Measurements from ENCODE around the gene CCDC192. TPM values are rescaled to one million over a fixed set of nuclear protein-coding genes. Genes with fewer than 3 reads are reported as not detected.

CCDC192 gene
- total and polyA plus RNA-seq, 2 of the 4 experiments (the other 2 are of a cell fraction): not detected

DNA sequence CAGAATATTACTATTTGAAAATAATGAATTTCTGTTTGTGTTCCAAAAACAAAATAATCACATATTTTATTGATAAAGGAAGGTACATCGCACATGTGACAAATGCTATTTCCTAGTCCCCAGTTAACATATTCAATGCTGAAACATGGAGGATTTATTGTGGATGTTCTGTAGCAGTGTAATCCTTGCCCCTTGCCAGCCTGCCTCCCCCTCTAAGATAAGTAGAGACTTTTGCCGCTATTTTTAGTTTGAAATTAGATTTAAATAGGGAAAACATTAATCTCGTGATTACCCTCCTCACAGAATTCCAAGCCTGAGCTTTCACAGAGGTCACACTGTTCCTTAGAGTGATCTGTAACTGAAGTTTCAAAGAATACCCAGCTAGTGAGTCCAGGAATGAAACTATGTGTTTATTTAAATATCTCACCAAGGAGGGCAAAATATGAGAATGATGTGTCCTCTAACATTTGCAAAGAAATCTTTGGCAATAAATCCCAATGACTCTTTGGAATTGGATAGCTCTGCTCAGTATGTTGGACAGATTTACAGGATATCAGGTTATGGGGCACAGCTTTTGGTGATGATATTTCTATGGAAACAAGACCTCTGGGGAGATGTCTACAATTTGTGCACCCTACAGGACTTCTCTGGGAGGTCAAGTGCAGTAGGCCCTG lies 37.0 kb upstream of the CCDC192 start:
- Histone ChIP-seq H2BK15ac (ENCODE audit: low read depth, low read length) (no peak overlapping the region), H3K9ac (ENCODE audit: low read depth, low read length) (no peak overlapping the region), H4K20me1 (ENCODE audit: insufficient read depth, low read length) (no peaks in the 10 kb centered on the region), H2AFZ (replicated peaks; ENCODE audit: low read length, poor library complexity) (no peak overlapping the region), H4K91ac (ENCODE audit: insufficient read depth, low read depth, low read length) (no peak overlapping the region), H2AK9ac (replicated peaks; ENCODE audit: low read depth, low read length, poor library complexity) (no peak overlapping the region), H2BK5ac (ENCODE audit: low read depth, low read length, poor library complexity, severe bottlenecking) (no peak overlapping the region), H4K8ac (ENCODE audit: low read depth in 2 of 2, low read length in 2 of 2) (no peak overlapping the region), H3K23ac (ENCODE audit: low read depth, low read length) (no peak overlapping the region), H4K5ac (ENCODE audit: low read depth, low read length) (no peak overlapping the region), H3K9me1 (ENCODE audit: insufficient read depth, low read length) (no peaks in the 10 kb centered on the region), H2BK120ac (ENCODE audit: low read depth, low read length) (no peak overlapping the region), H3K4me1 (ENCODE audit: control insufficient read depth, insufficient read depth, low read length) (peaks cover 2% of the 10 kb centered on the region), H3K27me3 (ENCODE audit: control insufficient read depth, insufficient read depth, low read length) (peaks cover 4% of the 10 kb centered on the region; the same call in 1 of the 2 replicates), H3K18ac (ENCODE audit: low read depth, low read length) (no peak overlapping the region), H3K4me3 (ENCODE audit: insufficient read depth, low read depth, low read length) (no peak overlapping the region), H3K4me2 (ENCODE audit: low read depth, low read length) (no peak overlapping the region), H3K14ac (replicated peaks; ENCODE audit: low read depth, low read length) (no peak overlapping the region), H3K9me3 (ENCODE audit: control insufficient read depth, insufficient read depth, low read length) (no peaks in the 10 kb centered on the region), H3K36me3 (ENCODE audit: control insufficient read depth, insufficient read depth, low read length) (no peaks in the 10 kb centered on the region), H3K56ac (ENCODE audit: extremely low read depth, insufficient read depth, low read length) (no peak overlapping the region), H2AK5ac (ENCODE audit: low read depth, low read length) (no peak overlapping the region), H3K27ac (ENCODE audit: insufficient read depth, low read length) (no peak overlapping the region), H2BK20ac (ENCODE audit: low read depth, low read length) (no peak overlapping the region), H3K79me1 (ENCODE audit: low read depth in 1 of 2, low read length in 2 of 2) (no peaks in the 10 kb centered on the region), H3K4ac (ENCODE audit: low read depth, low read length) (no peak overlapping the region)
- intact Hi-C loops (cut with micrococcal nuclease): no loop called here
- WGBS, 2 experiments (ENCODE audit: extremely low coverage in 2 of 2, insufficient read length in 1 of 2): no CpG with 5 or more reads among the region's 3 CpGs
- no TSS peak for BruUV-seq (replicated peaks)
- ATAC-seq (ENCODE audit: low read depth): peak; percentile 79
- in situ Hi-C loops (cut with MboI; ENCODE audit: low sequenced_read_pairs): no loop called here
- TF ChIP-seq, protein P1, sequence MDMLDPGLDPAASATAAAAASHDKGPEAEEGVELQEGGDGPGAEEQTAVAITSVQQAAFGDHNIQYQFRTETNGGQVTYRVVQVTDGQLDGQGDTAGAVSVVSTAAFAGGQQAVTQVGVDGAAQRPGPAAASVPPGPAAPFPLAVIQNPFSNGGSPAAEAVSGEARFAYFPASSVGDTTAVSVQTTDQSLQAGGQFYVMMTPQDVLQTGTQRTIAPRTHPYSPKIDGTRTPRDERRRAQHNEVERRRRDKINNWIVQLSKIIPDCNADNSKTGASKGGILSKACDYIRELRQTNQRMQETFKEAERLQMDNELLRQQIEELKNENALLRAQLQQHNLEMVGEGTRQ (IDR thresholded peaks at IDR 0.05; ENCODE audit: low read depth, low read length): no peak
- TF ChIP-seq, protein P2, sequence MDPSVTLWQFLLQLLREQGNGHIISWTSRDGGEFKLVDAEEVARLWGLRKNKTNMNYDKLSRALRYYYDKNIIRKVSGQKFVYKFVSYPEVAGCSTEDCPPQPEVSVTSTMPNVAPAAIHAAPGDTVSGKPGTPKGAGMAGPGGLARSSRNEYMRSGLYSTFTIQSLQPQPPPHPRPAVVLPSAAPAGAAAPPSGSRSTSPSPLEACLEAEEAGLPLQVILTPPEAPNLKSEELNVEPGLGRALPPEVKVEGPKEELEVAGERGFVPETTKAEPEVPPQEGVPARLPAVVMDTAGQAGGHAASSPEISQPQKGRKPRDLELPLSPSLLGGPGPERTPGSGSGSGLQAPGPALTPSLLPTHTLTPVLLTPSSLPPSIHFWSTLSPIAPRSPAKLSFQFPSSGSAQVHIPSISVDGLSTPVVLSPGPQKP (IDR thresholded peaks at IDR 0.05; ENCODE audit: borderline replicate concordance, low read depth, low read length): no peak
- TF ChIP-seq POLR2A (IDR thresholded peaks at IDR 0.05; ENCODE audit: low read depth, low read length) (no peak), CHD1 (IDR thresholded peaks at IDR 0.05; ENCODE audit: low read depth, low read length) (no peak), RCOR1 (IDR thresholded peaks at IDR 0.05; ENCODE audit: insufficient replicate concordance, low read length) (no peak), MAZ (IDR thresholded peaks at IDR 0.05; ENCODE audit: borderline replicate concordance, low read depth, low read length) (no peak), CEBPB (IDR thresholded peaks at IDR 0.05; ENCODE audit: low read depth, low read length) (no peak), NFE2L2 (IDR thresholded peaks at IDR 0.05; ENCODE audit: low read depth, low read length) (no peak), RFX5 (IDR thresholded peaks at IDR 0.05; ENCODE audit: low read depth, low read length) (no peak), MAFK (IDR thresholded peaks at IDR 0.05; ENCODE audit: low read depth, low read length) (no peak), BHLHE40 (IDR thresholded peaks at IDR 0.05; ENCODE audit: low read depth, low read length) (no peak), SMC3 (IDR thresholded peaks at IDR 0.05; ENCODE audit: low read depth, low read length) (no peak)
- TF ChIP-seq, protein P3, sequence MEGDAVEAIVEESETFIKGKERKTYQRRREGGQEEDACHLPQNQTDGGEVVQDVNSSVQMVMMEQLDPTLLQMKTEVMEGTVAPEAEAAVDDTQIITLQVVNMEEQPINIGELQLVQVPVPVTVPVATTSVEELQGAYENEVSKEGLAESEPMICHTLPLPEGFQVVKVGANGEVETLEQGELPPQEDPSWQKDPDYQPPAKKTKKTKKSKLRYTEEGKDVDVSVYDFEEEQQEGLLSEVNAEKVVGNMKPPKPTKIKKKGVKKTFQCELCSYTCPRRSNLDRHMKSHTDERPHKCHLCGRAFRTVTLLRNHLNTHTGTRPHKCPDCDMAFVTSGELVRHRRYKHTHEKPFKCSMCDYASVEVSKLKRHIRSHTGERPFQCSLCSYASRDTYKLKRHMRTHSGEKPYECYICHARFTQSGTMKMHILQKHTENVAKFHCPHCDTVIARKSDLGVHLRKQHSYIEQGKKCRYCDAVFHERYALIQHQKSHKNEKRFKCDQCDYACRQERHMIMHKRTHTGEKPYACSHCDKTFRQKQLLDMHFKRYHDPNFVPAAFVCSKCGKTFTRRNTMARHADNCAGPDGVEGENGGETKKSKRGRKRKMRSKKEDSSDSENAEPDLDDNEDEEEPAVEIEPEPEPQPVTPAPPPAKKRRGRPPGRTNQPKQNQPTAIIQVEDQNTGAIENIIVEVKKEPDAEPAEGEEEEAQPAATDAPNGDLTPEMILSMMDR (conservative IDR thresholded peaks at IDR 0.05; ENCODE audit: low read depth, low read length): no peak
- dilution Hi-C loops (cut with HindIII; ENCODE audit: low sequenced_read_pairs, unreplicated experiment): no loop called here
- no peak for DNase-seq
- ChIA-PET CTCF (interaction anchor here (0.9 to 1.0 kb wide), 2 partner anchors 18 to 26 kb away, joined by 3 read pairs; no protein-coding TSS in a partner anchor), POLR2A (ENCODE audit: unreplicated experiment) (no interaction called here)

Data from IMR-90 (cell line).